Suprapubic skin (tissue), 4 donors: ENCODE data around the gene NBAS. TPM values are rescaled to one million over a fixed set of nuclear protein-coding genes. Genes with fewer than 3 reads are reported as not detected.

Source experiments
- DNase-seq, 2 donors: peaks; one replicate each; pipeline ENCODE4 v3.0.0-alpha.2; 2019; ENCODE audit warnings: low spot score in 2 of 2
- H3K27ac ChIP-seq: fragments of 200-600 bp; sonication (generic); one replicate; pipeline ENCODE4 v1.5.1; 2019
- H3K27me3 ChIP-seq: fragments of 200-600 bp; sonication (generic); one replicate; pipeline ENCODE4 v1.5.1; 2019
- H3K36me3 ChIP-seq: fragments of 200-600 bp; sonication (generic); one replicate; pipeline ENCODE4 v1.5.1; 2019
- H3K4me1 ChIP-seq: fragments of 200-600 bp; sonication (generic); one replicate; pipeline ENCODE4 v1.5.1; 2019
- H3K4me3 ChIP-seq: fragments of 200-600 bp; sonication (generic); one replicate; pipeline ENCODE4 v1.5.1; 2019; ENCODE audit warnings: mild to moderate bottlenecking
- H3K9me3 ChIP-seq: fragments of 200-600 bp; sonication (generic); one replicate; pipeline ENCODE4 v1.5.1; 2019
- CTCF ChIP-seq, 2 donors: fragments of 200-600 bp in 1 of 2; fragments of 450-650 bp in 1 of 2; sonication (generic) in 1 of 2; IDR thresholded peaks; one replicate each; pipeline ENCODE4 v1.5.1; 2016 to 2019; ENCODE audit warnings: antibody characterized with exemption in 2 of 2, mild to moderate bottlenecking in 1 of 2, moderate library complexity in 1 of 2
- EP300 ChIP-seq: sonication (generic); formaldehyde crosslinking; IDR thresholded peaks from one replicate; pipeline ENCODE4 v1.6.1; 2017; ENCODE audit warnings: antibody characterized with exemption
- POLR2A ChIP-seq, 2 donors: fragments of 450-650 bp; IDR thresholded peaks; one replicate each; pipeline ENCODE4 v1.6.1; 2017; ENCODE audit warnings: antibody characterized with exemption in 2 of 2, mild to moderate bottlenecking in 2 of 2, moderate library complexity in 2 of 2
- POLR2AphosphoS5 ChIP-seq, 3 donors: sonication (generic); formaldehyde crosslinking; IDR thresholded peaks; one replicate each; pipeline ENCODE4 v1.6.1; 2017; ENCODE audit warnings: antibody characterized with exemption in 3 of 3
- WGBS: methylation state at CpG from one replicate; pipeline ENCODE4 v1.1.5; 2018; 5-methylcytosine and 5-hydroxymethylcytosine counted together
- total RNA-seq, 4 donors: library from RNA; depleted of rRNA; stranded (reverse); fragments of >200 nt; gene quantifications; one replicate each; pipeline ENCODE4 v1.1.0, GENCODE V29; 2016

Gene NBAS
- total RNA-seq, 4 donors from 2014 or later = 44.4 to 48.4 (median 45.6) TPM

GRCh38 chr2:15133461-15133860 lies 427.7 kb downstream of the NBAS start:
- no peaks in the 10 kb centered on the region for H3K36me3 ChIP-seq
- no peaks in the 10 kb centered on the region for H3K4me1 ChIP-seq
- no peak overlapping the region for H3K4me3 ChIP-seq
- no peaks in the 10 kb centered on the region for H3K9me3 ChIP-seq
- H3K27ac ChIP-seq = no peak overlapping the region
- no peak for DNase-seq
- TF ChIP-seq POLR2AphosphoS5 (IDR thresholded peaks at IDR 0.05) (no peak), CTCF (IDR thresholded peaks at IDR 0.05) (no peak), POLR2A (IDR thresholded peaks at IDR 0.05) (no peak), EP300 (no peak)
- H3K27me3 ChIP-seq = no peaks in the 10 kb centered on the region

DNA sequence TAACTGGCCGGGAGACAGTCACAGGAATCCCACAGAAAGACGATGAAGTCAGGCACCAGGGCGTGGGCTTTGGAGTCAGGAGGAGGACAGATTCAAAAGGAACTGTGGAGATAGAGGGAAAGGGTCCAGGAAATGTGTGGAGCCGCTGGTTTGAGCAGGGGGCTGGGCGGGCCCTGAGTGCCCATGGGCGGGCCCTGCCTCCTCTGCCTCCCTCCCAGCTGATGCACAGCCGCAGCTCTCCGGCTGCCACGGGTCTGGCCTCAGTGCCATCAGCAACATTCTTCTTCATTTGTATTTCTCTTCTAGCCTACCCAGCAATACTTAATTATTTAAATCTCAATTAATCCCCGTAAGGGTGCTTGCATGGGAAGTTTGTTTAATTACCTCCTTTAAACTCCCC lies 432.3 kb downstream of the NBAS start:
- Histone ChIP-seq H3K9me3 (no peaks in the 10 kb centered on the region), H3K4me3 (no peak overlapping the region), H3K27me3 (no peaks in the 10 kb centered on the region), H3K27ac (no peak overlapping the region), H3K4me1 (no peaks in the 10 kb centered on the region), H3K36me3 (no peaks in the 10 kb centered on the region)
- no peak for DNase-seq
- 57% methylated on average over 10 of the region's 10 CpGs for WGBS
- TF ChIP-seq POLR2AphosphoS5 (IDR thresholded peaks at IDR 0.05) (no peak), POLR2A (IDR thresholded peaks at IDR 0.05) (no peak), EP300 (no peak), CTCF (IDR thresholded peaks at IDR 0.05) (no peak)

DNA sequence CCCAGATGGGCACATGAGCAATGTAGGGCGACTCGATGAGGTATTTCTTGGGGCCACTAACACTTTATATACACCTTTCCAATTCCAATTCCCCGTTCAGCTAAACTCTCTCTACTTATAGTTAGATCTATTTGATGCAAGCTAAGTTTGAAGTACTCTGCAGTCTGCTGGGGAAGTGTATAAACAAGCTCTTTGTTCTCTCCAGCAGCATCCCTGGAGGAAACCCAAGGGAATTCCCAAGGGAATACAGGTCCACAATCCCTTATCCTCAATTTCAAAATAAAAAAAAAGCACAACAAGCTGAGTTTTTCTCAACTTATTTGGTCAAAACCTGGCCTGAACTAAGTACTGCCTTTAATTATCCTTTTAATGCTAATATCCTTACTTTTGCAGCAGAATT lies 433.3 kb downstream of the NBAS start:
- Histone ChIP-seq H3K9me3 (no peaks in the 10 kb centered on the region), H3K27me3 (no peaks in the 10 kb centered on the region), H3K4me3 (no peak overlapping the region), H3K4me1 (no peaks in the 10 kb centered on the region), H3K36me3 (no peaks in the 10 kb centered on the region), H3K27ac (no peak overlapping the region)
- no peak for TF ChIP-seq POLR2A (IDR thresholded peaks at IDR 0.05)
- DNase-seq = no peak
- 75% methylated on average over 3 of the region's 3 CpGs for WGBS

GRCh38 chr2:15127301-15127700 lies 433.8 kb downstream of the NBAS start:
- no peak for DNase-seq
- Histone ChIP-seq H3K36me3 (no peaks in the 10 kb centered on the region), H3K9me3 (no peaks in the 10 kb centered on the region), H3K27ac (no peak overlapping the region), H3K4me1 (no peaks in the 10 kb centered on the region), H3K4me3 (no peak overlapping the region), H3K27me3 (no peaks in the 10 kb centered on the region)
- no peak for TF ChIP-seq POLR2A (IDR thresholded peaks at IDR 0.05)
- no peak for TF ChIP-seq POLR2AphosphoS5 (IDR thresholded peaks at IDR 0.05)
- no peak for TF ChIP-seq CTCF (IDR thresholded peaks at IDR 0.05)
- no peak for TF ChIP-seq EP300
- WGBS = 82% methylated on average over 4 of the region's 4 CpGs

DNA sequence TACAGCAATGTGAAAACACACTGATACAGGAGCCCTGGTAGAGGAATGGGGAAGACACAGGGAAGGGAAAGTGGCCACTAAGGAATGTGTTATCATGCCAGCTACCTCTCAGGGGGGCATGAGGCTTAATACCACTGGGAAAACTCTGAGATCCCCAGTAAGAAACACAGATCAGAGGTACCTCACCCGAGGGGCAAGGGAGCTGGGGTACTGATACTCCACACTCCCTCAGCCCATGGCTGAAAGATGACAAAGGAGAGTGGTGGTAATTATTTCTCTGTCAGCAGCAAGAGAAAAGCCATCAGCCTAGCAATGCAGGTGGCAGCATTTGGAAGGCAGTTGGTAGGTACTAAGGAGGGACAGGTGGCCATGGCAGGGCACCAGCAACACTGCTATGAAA lies 434.8 kb downstream of the NBAS start:
- Histone ChIP-seq H3K9me3 (no peaks in the 10 kb centered on the region), H3K27me3 (no peaks in the 10 kb centered on the region), H3K4me3 (no peak overlapping the region), H3K36me3 (no peaks in the 10 kb centered on the region), H3K4me1 (no peaks in the 10 kb centered on the region), H3K27ac (no peak overlapping the region)
- no peak for DNase-seq
- 89% methylated on average over 1 of the region's 1 CpG for WGBS
- TF ChIP-seq POLR2A (IDR thresholded peaks at IDR 0.05) (no peak), POLR2AphosphoS5 (IDR thresholded peaks at IDR 0.05) (no peak), CTCF (IDR thresholded peaks at IDR 0.05) (no peak), EP300 (no peak)

- no peak overlapping the region for H3K4me3 ChIP-seq
- no peak for DNase-seq
- WGBS = 61% methylated on average over 2 of the region's 2 CpGs
- no peaks in the 10 kb centered on the region for H3K4me1 ChIP-seq
- no peaks in the 10 kb centered on the region for H3K36me3 ChIP-seq
- no peak overlapping the region for H3K27ac ChIP-seq
- no peak for TF ChIP-seq POLR2AphosphoS5 (IDR thresholded peaks at IDR 0.05)
- no peak for TF ChIP-seq EP300
- TF ChIP-seq POLR2A (IDR thresholded peaks at IDR 0.05) = no peak
- TF ChIP-seq CTCF (IDR thresholded peaks at IDR 0.05) = no peak
- no peaks in the 10 kb centered on the region for H3K27me3 ChIP-seq
- H3K9me3 ChIP-seq = no peaks in the 10 kb centered on the region
These were observed 438.2 kb downstream of the NBAS start for GRCh38 chr2:15122915-15123314.
